Measurements from ENCODE around the gene DGKD.
A peak's percentile ranks its signal among the peaks of the same experiment; 100 is the strongest.

- TF ChIP-seq CTCF (IDR thresholded peaks at IDR 0.05): no peak
- peak in 1 of 2 donors; percentile 49 for TF ChIP-seq POLR2A (IDR thresholded peaks at IDR 0.05)
Observed at GRCh38 chr2:233387667-233388528, 33.6 kb downstream of the DGKD start.
